Glutamatergic neuron (in vitro differentiated cells): Measurements from ENCODE around the gene JADE1. TPM values are rescaled to one million over a fixed set of nuclear protein-coding genes. Genes with fewer than 3 reads are reported as not detected.

ENCODE experiments used
- DNase-seq: peaks from one replicate; pipeline ENCODE4 v3.0.0; 2022
- H3K27ac Mint-ChIP-seq: one replicate; pipeline ENCODE4 v1.8.0; 2020; ENCODE audit warnings: mild to moderate bottlenecking, mixed read lengths, inconsistent platforms; ENCODE audit not compliant: unreplicated experiment
- H3K27me3 Mint-ChIP-seq: one replicate; pipeline ENCODE4 v1.8.0; 2020; ENCODE audit warnings: mild to moderate bottlenecking, moderate library complexity, mixed read lengths, inconsistent platforms; ENCODE audit not compliant: unreplicated experiment
- H3K36me3 Mint-ChIP-seq: one replicate; pipeline ENCODE4 v1.8.0; 2020; ENCODE audit warnings: mild to moderate bottlenecking, mixed read lengths, inconsistent platforms; ENCODE audit not compliant: unreplicated experiment
- H3K4me1 Mint-ChIP-seq: one replicate; pipeline ENCODE4 v1.8.0; 2020; ENCODE audit warnings: mild to moderate bottlenecking, low read depth, mixed read lengths, inconsistent platforms; ENCODE audit not compliant: unreplicated experiment
- H3K4me3 Mint-ChIP-seq: one replicate; pipeline ENCODE4 v1.8.0; 2020; ENCODE audit warnings: mild to moderate bottlenecking, mixed read lengths, inconsistent platforms; ENCODE audit not compliant: unreplicated experiment
- H3K9me3 Mint-ChIP-seq: one replicate; pipeline ENCODE4 v1.8.0; 2020; ENCODE audit warnings: mild to moderate bottlenecking, moderate library complexity, mixed read lengths, inconsistent platforms; ENCODE audit not compliant: unreplicated experiment
- total RNA-seq: library from RNA; stranded (reverse); fragmentation: NEBNext Ultra II Directional; extraction: Animal tissue kit (Norgen Biotek cat#: 25700); gene quantifications from one replicate; pipeline ENCODE4 v1.2.1, GENCODE V29; 2021; ENCODE audit not compliant: unreplicated experiment
- TF ChIP-seq, protein P1 (sequence below): fragments of 200-600 bp; sonication (generic); IDR thresholded peaks from one replicate; pipeline ENCODE4 v1.5.0; 2021; ENCODE audit not compliant: partially characterized antibody, unreplicated experiment

The JADE1 gene
- total RNA-seq, 1 donor from 2014 or later, result 9.1 TPM

- H3K27me3 Mint-ChIP-seq, result no peaks in the 10 kb centered on the region
- DNase-seq, result no peak
- no peaks in the 10 kb centered on the region for H3K9me3 Mint-ChIP-seq
- no peaks in the 10 kb centered on the region for H3K4me1 Mint-ChIP-seq
- no peaks in the 10 kb centered on the region for H3K36me3 Mint-ChIP-seq
- H3K27ac Mint-ChIP-seq, result no peak overlapping the region
- TF ChIP-seq, protein P1, sequence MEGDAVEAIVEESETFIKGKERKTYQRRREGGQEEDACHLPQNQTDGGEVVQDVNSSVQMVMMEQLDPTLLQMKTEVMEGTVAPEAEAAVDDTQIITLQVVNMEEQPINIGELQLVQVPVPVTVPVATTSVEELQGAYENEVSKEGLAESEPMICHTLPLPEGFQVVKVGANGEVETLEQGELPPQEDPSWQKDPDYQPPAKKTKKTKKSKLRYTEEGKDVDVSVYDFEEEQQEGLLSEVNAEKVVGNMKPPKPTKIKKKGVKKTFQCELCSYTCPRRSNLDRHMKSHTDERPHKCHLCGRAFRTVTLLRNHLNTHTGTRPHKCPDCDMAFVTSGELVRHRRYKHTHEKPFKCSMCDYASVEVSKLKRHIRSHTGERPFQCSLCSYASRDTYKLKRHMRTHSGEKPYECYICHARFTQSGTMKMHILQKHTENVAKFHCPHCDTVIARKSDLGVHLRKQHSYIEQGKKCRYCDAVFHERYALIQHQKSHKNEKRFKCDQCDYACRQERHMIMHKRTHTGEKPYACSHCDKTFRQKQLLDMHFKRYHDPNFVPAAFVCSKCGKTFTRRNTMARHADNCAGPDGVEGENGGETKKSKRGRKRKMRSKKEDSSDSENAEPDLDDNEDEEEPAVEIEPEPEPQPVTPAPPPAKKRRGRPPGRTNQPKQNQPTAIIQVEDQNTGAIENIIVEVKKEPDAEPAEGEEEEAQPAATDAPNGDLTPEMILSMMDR, result no peak
- H3K4me3 Mint-ChIP-seq, result no peak overlapping the region
Observed at GRCh38 chr4:128800284-128800683, 9.2 kb upstream of the JADE1 start.

DNA sequence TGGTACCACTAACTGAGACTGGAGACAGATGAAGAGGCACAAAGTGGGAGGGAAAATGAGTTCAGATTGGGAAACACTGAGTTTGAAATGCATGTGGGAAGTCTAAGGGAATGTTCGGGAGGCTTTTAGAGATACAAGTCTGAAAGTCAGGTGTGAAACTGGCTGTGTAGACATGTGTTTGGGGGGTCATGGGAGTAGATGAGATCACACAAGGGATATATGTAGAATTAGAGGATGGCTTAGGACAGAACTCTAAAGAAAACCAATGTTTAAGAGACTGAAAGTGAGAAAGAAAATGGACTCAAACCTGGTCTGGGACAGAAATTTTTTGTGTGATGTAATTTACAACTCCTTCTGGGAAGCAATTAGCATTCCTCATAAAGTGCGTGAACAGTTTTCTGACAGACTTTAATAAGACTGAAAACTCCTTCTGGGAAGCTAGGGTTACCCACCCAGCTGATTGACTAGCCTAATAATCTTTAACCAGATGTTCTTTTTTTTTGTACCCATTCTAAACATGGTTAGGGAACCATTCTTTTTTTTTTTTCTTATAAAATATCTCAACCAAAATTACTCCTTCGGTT, 8.7 kb upstream of the JADE1 start:
- Mint-ChIP-seq H3K27ac (no peak overlapping the region), H3K4me3 (no peak overlapping the region), H3K9me3 (no peaks in the 10 kb centered on the region), H3K36me3 (no peaks in the 10 kb centered on the region), H3K27me3 (no peaks in the 10 kb centered on the region), H3K4me1 (no peaks in the 10 kb centered on the region)
- DNase-seq, result no peak
- TF ChIP-seq, protein P1, result no peak

- no peaks in the 10 kb centered on the region for H3K27me3 Mint-ChIP-seq
- TF ChIP-seq, protein P1, result no peak
- H3K27ac Mint-ChIP-seq, result no peak overlapping the region
- no peaks in the 10 kb centered on the region for H3K4me1 Mint-ChIP-seq
- H3K9me3 Mint-ChIP-seq, result no peaks in the 10 kb centered on the region
- H3K4me3 Mint-ChIP-seq, result no peak overlapping the region
- no peak for DNase-seq
- H3K36me3 Mint-ChIP-seq, result no peaks in the 10 kb centered on the region
Observed at GRCh38 chr4:128802680-128803628, 6.5 kb upstream of the JADE1 start.

- H3K9me3 Mint-ChIP-seq, result no peaks in the 10 kb centered on the region
- H3K36me3 Mint-ChIP-seq, result no peaks in the 10 kb centered on the region
- H3K4me1 Mint-ChIP-seq, result no peaks in the 10 kb centered on the region
- TF ChIP-seq, protein P1, result no peak
- DNase-seq, result no peak
- H3K4me3 Mint-ChIP-seq, result no peak overlapping the region
- no peaks in the 10 kb centered on the region for H3K27me3 Mint-ChIP-seq
- H3K27ac Mint-ChIP-seq, result no peak overlapping the region
Observed at GRCh38 chr4:128803783-128804182, 5.7 kb upstream of the JADE1 start.
